Measurements from ENCODE around the gene MCM3. TPM values are rescaled to one million over a fixed set of nuclear protein-coding genes. Genes with fewer than 3 reads are reported as not detected.

The MCM3 gene
- total RNA-seq, 1 donor from 2014 or later: 21.7 TPM

GRCh38 chr6:52263709-52264540 lies 20.6 kb downstream of the MCM3 start:
- ATAC-seq (peak; percentile 34), DNase-seq (ENCODE audit: missing footprints) (peak; percentile 71)
- intact Hi-C loops (cut with DNase I): no loop called here

GRCh38 chr6:52262620-52263344 lies 21.8 kb downstream of the MCM3 start:
- DNase-seq (ENCODE audit: missing footprints): no peak
- no peak for ATAC-seq
- intact Hi-C loops (cut with DNase I): no loop called here

- ATAC-seq (no peak), DNase-seq (ENCODE audit: missing footprints) (no peak)
- intact Hi-C loops (cut with DNase I): no loop called here
Observed at GRCh38 chr6:52261229-52261628, 23.3 kb downstream of the MCM3 start.

GRCh38 chr6:52260634-52261033 lies 23.9 kb downstream of the MCM3 start:
- DNase-seq (ENCODE audit: missing footprints) (no peak), ATAC-seq (no peak)
- intact Hi-C loops (cut with DNase I): no loop called here

GRCh38 chr6:52255434-52255833 lies 29.1 kb downstream of the MCM3 start:
- intact Hi-C loops (cut with DNase I): no loop called here
- DNase-seq (ENCODE audit: missing footprints) (no peak), ATAC-seq (no peak)

GRCh38 chr6:52254731-52255378 lies 29.7 kb downstream of the MCM3 start:
- intact Hi-C loops (cut with DNase I): no loop called here
- DNase-seq (ENCODE audit: missing footprints) (no peak), ATAC-seq (no peak)

- intact Hi-C loops (cut with DNase I): no loop called here
- ATAC-seq (no peak), DNase-seq (ENCODE audit: missing footprints) (no peak)
Observed at GRCh38 chr6:52253494-52253893, 31.0 kb downstream of the MCM3 start.

- intact Hi-C loops (cut with DNase I): no loop called here
- DNase-seq (ENCODE audit: missing footprints) (no peak), ATAC-seq (no peak)
Observed at GRCh38 chr6:52251113-52251512, 33.4 kb downstream of the MCM3 start.

- DNase-seq (ENCODE audit: missing footprints) (no peak), ATAC-seq (no peak)
- intact Hi-C loops (cut with DNase I): no loop called here
Observed at GRCh38 chr6:52249078-52249477, 35.5 kb downstream of the MCM3 start.

GRCh38 chr6:52245425-52245824 lies 39.1 kb downstream of the MCM3 start:
- ATAC-seq (no peak), DNase-seq (ENCODE audit: missing footprints) (no peak)
- intact Hi-C loops (cut with DNase I): no loop called here

GRCh38 chr6:52244400-52244799 lies 40.1 kb downstream of the MCM3 start, which contains the start of gene IL17F:
Gene IL17F, minus strand, starts transcription at chr6:52244500. Its CDS starts 71 bp downstream, at chr6:52244429.
- intact Hi-C loops (cut with DNase I): no loop called here
- ATAC-seq (no peak), DNase-seq (ENCODE audit: missing footprints) (no peak)

- ATAC-seq (no peak), DNase-seq (ENCODE audit: missing footprints) (no peak)
- intact Hi-C loops (cut with DNase I): no loop called here
Observed at GRCh38 chr6:52243282-52243893, 41.2 kb downstream of the MCM3 start.

- intact Hi-C loops (cut with DNase I): no loop called here
- no peak for ATAC-seq
Observed at GRCh38 chr6:52241819-52242218, 42.7 kb downstream of the MCM3 start.

GRCh38 chr6:52233975-52234823 lies 50.3 kb downstream of the MCM3 start:
- intact Hi-C loops (cut with DNase I): loop anchor here (5.0 kb wide), 1 partner anchor 72 kb away; no protein-coding TSS in a partner anchor
- DNase-seq (ENCODE audit: missing footprints) (no peak), ATAC-seq (no peak)

More at GRCh38 chr6:52241819-52242218, 42.7 kb downstream of the MCM3 start:
- no peak for DNase-seq (ENCODE audit: missing footprints)

- intact Hi-C loops (cut with DNase I): loop anchor here (5.0 kb wide), 1 partner anchor 71 kb away; no protein-coding TSS in a partner anchor
- DNase-seq (ENCODE audit: missing footprints) (no peak), ATAC-seq (no peak)
Observed at GRCh38 chr6:52233005-52233404, 51.5 kb downstream of the MCM3 start.

GRCh38 chr6:52231406-52232127 lies 53.0 kb downstream of the MCM3 start:
- intact Hi-C loops (cut with DNase I): loop anchor here (5.0 kb wide), 1 partner anchor 69 kb away; no protein-coding TSS in a partner anchor
- no peak for DNase-seq (ENCODE audit: missing footprints)
- ATAC-seq: no peak

GRCh38 chr6:52230685-52231084 lies 53.9 kb downstream of the MCM3 start:
- intact Hi-C loops (cut with DNase I): loop anchor here (5.0 kb wide), 1 partner anchor 68 kb away; no protein-coding TSS in a partner anchor
- DNase-seq (ENCODE audit: missing footprints) (no peak), ATAC-seq (no peak)

Measured in Right ventricle myocardium inferior (tissue), 1 donor.